GM18870 (cell line): ENCODE results near the gene APBA1.

ENCODE experiments used
- ATAC-seq: cut with Tn5 transposase; IDR thresholded peaks from one replicate; pipeline ENCODE4 v1.9.1; 2021; ENCODE audit warnings: moderate library complexity; ENCODE audit not compliant: unreplicated experiment

The APBA1 gene

GRCh38 chr9:69579760-69580581, 92.2 kb downstream of the APBA1 start:
- no peak for ATAC-seq

GRCh38 chr9:69579032-69579758, 93.0 kb downstream of the APBA1 start:
- ATAC-seq, result no peak

- no peak for ATAC-seq
Observed at GRCh38 chr9:69578026-69578425, 94.1 kb downstream of the APBA1 start.

GRCh38 chr9:69577123-69577522, 95.0 kb downstream of the APBA1 start:
- ATAC-seq, result no peak

- ATAC-seq, result no peak
Observed at GRCh38 chr9:69574057-69574456, 98.1 kb downstream of the APBA1 start.

GRCh38 chr9:69573651-69574050, 98.5 kb downstream of the APBA1 start:
- no peak for ATAC-seq

GRCh38 chr9:69572611-69573010, 99.6 kb downstream of the APBA1 start:
- no peak for ATAC-seq

- ATAC-seq, result no peak
Observed at GRCh38 chr9:69571032-69571431, 101.1 kb downstream of the APBA1 start.

- no peak for ATAC-seq
Observed at GRCh38 chr9:69569738-69570451, 102.3 kb downstream of the APBA1 start.

- ATAC-seq, result no peak
Observed at GRCh38 chr9:69564557-69564956, 107.6 kb downstream of the APBA1 start.

- no peak for ATAC-seq
Observed at GRCh38 chr9:69559126-69559525, 113.0 kb downstream of the APBA1 start.

GRCh38 chr9:69556707-69557106, 115.5 kb downstream of the APBA1 start:
- no peak for ATAC-seq

- no peak for ATAC-seq
Observed at GRCh38 chr9:69555802-69556201, 116.4 kb downstream of the APBA1 start.

GRCh38 chr9:69554945-69555344, 117.2 kb downstream of the APBA1 start:
- no peak for ATAC-seq

GRCh38 chr9:69549310-69550202, 122.6 kb downstream of the APBA1 start:
- no peak for ATAC-seq

- ATAC-seq, result no peak
Observed at GRCh38 chr9:69548681-69549080, 123.5 kb downstream of the APBA1 start.

GRCh38 chr9:69546265-69546664, 125.9 kb downstream of the APBA1 start:
- no peak for ATAC-seq

GRCh38 chr9:69542942-69543704, 129.0 kb downstream of the APBA1 start:
- ATAC-seq, result no peak

- no peak for ATAC-seq
Observed at GRCh38 chr9:69542058-69542457, 130.1 kb downstream of the APBA1 start.

- ATAC-seq, result no peak
Observed at GRCh38 chr9:69535911-69536310, 136.3 kb downstream of the APBA1 start.
